Adrenal gland (tissue), 5 donors: Measurements from ENCODE around the gene CCDC27.

ENCODE experiments used
- POLR2A ChIP-seq, 2 donors: fragments of 450-650 bp; IDR thresholded peaks; one replicate each; pipeline ENCODE4 v1.6.1; 2017; ENCODE audit warnings: antibody characterized with exemption in 2 of 2, mild to moderate bottlenecking in 2 of 2, moderate library complexity in 1 of 2
- TF ChIP-seq, protein P1 (sequence below), 6 experiments: fragments of 450-650 bp in 4 of 6; fragments of 200-600 bp in 2 of 6; sonication (generic) in 1 of 6; IDR thresholded peaks; 1 replicate in 5 of 6; 2 replicates in 1 of 6; pipeline versions ENCODE4 v1.5.1 to v1.8.0; 2016 to 2021; ENCODE audit warnings: antibody characterized with exemption in 6 of 6, mild to moderate bottlenecking in 2 of 6, moderate library complexity in 1 of 6
- donor health status: DM: no; HTN: no; CAD: no.

DNA sequence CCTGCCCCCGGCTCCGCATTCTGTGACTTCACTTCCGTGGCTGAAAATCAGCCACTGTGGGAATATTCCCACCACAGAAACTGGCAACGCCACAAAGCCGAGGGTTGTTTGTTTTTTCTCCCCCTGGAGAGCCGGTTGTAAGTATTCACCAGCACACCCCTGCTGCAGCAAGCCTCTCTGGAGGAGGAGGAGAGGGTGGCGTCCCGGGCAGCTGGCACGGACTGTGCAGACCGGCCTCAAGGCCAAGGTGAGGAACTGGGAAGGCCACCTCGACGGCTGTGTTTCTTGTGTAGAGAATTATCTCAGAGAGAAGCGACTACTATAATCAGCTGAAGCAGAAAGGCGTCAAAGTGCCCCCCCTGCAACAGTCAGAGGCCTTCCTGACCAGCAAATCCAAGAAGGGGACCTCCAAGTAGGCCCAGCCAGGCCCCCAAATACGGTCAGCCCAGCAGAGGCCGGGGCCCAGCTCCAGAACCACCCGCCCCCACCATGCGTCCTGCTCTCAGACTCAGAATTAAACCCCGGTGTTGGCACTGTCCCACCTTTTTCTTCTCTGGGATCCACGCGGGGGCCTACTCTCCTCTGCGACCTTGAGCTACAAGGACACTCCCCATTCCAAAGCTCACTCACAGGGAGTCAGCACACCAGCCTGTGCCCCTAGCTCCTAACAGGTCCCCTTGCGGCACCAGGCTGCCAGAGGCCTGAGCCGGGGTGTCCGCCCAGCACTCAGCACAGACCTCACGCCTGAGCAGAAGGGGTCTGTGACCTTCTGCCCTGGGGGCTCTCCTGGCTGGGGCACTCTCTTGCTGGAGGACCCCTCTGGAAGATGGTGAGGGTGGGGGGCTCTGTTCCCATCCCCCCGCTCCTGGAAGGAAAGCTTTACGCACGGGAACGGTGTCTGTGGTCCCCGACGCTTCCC, 19.1 kb downstream of the CCDC27 start:
- TF ChIP-seq, protein P1, sequence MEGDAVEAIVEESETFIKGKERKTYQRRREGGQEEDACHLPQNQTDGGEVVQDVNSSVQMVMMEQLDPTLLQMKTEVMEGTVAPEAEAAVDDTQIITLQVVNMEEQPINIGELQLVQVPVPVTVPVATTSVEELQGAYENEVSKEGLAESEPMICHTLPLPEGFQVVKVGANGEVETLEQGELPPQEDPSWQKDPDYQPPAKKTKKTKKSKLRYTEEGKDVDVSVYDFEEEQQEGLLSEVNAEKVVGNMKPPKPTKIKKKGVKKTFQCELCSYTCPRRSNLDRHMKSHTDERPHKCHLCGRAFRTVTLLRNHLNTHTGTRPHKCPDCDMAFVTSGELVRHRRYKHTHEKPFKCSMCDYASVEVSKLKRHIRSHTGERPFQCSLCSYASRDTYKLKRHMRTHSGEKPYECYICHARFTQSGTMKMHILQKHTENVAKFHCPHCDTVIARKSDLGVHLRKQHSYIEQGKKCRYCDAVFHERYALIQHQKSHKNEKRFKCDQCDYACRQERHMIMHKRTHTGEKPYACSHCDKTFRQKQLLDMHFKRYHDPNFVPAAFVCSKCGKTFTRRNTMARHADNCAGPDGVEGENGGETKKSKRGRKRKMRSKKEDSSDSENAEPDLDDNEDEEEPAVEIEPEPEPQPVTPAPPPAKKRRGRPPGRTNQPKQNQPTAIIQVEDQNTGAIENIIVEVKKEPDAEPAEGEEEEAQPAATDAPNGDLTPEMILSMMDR (IDR thresholded peaks at IDR 0.05): no peak
- TF ChIP-seq POLR2A (IDR thresholded peaks at IDR 0.05): no peak
